Islet precursor cell (in vitro differentiated cells): ENCODE results near the gene CFAP46.

Source experiments
- DNase-seq: peaks from one replicate; pipeline ENCODE4 v3.0.0-alpha.2; 2018

CFAP46 gene

DNA sequence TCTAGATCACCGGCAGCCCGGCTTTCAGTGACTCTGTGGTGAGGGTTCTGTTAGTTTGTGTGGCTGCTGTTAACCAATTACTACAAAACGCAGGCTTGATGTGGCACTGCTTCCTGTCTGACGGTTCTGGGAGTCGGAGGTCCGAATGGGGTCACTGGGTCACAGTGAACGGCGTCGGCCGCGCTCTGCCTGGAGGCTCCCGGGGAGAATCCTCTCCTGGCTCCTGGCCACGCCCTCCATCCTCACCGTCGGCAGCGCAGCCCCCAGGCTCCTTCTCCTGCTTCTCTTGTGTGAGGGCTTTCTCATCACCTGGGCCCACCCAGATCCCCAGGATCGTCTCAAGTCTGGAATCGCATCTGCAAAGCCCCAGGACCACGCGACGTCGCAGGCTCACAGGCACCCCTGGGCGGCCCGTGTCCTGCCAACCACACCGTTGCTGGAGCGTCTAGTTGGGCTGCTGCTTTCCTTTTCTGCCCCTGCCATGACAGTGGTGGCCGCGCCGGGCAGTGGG lies 124.6 kb downstream of the CFAP46 start:
- DNase-seq, result no peak

DNA sequence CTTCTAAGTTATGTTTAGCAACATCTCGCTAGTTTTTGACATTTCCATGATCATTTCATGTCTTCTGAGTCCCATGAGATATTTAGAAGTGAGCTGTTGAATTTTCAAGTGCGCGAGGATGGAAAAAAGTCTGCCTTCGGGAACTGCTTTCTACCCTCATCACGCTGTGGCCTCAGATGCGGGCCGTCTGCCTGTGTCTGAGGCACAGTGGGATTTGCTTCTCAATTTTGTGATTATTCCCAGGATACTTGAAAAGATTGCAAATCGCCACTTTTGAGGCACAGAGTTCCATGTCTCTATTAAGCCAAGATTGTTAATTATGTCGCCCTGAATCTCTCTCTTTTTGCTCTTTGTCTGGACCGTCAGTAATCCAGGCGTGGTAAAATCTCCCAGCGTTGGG lies 125.7 kb downstream of the CFAP46 start:
- DNase-seq, result no peak

DNA sequence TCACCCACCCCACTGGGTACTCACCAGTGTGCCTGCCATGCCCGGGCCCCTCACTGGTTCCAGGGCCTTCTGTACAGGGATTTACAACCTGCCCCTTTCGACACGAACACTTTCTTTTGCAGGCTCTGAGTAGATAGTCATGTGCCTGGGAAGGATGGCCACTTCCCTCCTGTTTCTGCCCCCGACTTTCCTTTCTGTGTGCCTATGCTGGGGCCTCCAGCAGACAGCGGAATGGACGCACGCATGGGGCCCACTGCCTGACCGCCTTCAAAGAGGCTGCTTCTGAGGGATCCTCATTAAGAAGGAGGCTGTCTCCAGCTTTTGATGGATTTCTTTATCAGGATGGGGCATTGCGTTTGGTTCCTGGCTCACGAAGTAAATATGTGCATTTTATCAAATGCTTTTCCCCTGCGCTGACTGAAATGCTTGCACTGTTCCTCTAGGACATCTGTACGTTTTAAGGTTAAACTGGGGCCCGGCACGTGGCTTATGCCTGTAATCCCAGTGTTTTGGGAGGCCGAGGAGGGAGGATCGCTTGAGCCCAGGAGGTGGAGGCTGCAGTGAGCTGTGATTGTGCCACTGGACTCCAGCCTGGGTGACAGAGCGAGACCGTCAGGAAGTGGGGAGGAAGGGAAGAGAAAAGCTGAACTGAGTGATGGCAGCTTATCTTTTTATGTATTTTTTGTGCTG lies 127.1 kb downstream of the CFAP46 start:
- no peak for DNase-seq

DNA sequence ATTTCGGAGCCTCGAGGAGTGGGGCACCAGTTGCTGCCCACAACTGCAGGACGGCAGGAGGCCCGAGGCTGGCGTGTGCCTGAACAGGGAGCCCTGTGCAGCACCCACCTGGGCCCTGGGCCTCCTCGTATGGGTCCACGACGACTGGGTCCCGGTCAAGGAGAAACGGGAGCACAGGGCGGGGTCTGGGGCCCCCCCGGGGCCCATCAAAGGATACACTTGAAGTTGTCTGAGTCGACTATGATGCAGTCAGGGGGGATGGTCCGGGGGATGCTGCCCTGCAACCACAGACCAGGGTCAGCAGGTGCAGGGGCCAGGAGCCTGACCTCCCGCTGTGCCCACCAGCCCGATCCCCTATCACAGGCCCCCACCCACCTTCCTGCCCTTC lies 127.9 kb downstream of the CFAP46 start:
- DNase-seq, result no peak

- no peak for DNase-seq
These were observed 128.6 kb downstream of the CFAP46 start for GRCh38 chr10:132813560-132814468.

GRCh38 chr10:132813001-132813401 lies 129.4 kb downstream of the CFAP46 start:
- no peak for DNase-seq

DNA sequence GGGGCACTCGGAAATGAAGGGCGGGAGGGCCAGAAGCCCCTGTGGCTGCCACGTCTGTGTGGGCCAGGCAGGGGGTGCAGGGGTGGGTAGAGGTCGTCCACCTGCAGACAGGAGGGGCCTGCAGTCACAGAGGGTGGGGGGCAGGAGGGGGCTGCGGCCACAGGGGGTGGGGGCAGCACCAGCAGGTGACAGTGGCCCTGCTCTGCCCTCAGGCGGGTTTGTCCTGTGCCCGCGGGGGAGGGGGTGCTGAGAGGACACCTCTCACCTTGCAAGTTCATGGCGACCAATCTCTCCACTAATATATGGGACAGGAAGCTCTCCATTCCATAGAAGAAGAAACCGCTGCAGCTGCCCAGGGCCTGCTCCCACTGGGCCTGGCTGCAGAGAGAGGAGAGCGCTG lies 129.8 kb downstream of the CFAP46 start:
- no peak for DNase-seq

DNA sequence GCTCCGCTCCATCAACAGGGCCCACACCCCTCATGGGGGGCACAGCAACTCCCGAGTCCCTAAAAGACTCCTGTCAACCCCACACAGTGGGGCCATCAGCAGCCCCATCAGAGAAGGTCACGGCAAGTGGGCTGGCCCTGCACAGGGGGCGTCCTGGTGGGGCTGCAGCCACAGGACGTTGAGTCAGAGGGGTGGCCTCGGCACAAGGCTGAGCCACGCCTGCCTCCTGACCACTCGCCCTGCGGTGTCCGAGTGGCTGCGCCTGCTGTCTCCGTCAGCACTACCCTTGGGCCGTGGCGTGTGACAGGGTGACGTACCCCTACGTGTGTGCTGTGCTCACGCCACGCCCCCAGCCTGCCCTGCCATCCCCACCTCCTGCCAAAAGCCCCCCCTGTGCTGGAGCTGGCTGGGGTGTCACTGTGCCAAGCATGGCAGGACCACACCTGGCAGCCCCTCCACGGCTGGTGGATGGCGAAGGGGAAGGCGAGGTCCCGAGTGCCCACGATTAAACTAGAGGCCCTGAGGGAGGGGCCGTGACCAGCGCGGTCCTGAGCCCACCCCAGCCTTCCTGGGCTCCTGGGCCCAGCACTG lies 130.4 kb downstream of the CFAP46 start:
- DNase-seq, result no peak

- no peak for DNase-seq
These were observed 131.3 kb downstream of the CFAP46 start for GRCh38 chr10:132810807-132811700.

- no peak for DNase-seq
These were observed 132.1 kb downstream of the CFAP46 start for GRCh38 chr10:132810141-132810806.

DNA sequence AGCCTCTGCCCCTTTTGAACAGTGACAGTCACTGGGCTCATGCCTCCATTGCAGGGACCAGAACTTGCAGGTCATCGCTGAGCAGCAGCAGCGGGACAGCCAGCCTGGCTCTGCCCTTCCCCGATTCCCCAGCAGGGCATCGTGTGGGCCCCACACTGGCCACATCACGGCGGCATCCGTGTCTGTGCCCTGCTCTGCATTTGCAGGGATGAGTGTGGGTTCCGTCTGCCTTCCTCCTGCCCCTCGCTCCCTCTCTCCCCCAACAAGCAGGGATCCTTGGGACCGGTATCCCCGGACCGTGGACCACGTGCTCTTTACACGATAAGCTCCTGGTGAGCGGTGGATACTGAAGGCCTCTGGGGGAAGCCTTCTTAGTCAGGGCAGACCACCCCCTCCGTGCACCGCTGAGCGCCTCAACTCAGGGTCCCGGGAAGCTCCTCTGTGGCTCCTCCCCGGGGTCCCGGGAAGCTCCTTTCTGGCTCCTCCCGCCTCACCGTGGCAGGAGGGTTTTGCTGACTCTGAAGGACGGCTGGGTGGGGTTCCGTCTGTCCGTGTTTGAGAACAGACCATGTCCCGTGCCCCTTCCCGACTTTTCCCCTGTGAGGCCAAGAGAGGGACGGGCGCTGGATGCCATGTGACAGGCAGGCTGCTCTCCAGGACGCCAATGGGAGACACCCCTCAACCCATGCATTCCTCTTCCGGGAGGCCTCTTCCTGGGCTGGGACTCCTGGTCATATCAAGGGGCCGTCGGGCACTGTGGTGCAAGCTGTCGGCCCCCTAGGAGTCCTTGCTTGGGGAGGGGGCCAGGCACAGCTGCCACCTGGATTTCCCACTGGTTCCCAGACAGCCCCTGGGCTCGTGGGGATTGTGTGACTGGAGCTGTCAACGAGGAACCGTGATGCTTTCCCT lies 132.9 kb downstream of the CFAP46 start:
- DNase-seq, result no peak

DNA sequence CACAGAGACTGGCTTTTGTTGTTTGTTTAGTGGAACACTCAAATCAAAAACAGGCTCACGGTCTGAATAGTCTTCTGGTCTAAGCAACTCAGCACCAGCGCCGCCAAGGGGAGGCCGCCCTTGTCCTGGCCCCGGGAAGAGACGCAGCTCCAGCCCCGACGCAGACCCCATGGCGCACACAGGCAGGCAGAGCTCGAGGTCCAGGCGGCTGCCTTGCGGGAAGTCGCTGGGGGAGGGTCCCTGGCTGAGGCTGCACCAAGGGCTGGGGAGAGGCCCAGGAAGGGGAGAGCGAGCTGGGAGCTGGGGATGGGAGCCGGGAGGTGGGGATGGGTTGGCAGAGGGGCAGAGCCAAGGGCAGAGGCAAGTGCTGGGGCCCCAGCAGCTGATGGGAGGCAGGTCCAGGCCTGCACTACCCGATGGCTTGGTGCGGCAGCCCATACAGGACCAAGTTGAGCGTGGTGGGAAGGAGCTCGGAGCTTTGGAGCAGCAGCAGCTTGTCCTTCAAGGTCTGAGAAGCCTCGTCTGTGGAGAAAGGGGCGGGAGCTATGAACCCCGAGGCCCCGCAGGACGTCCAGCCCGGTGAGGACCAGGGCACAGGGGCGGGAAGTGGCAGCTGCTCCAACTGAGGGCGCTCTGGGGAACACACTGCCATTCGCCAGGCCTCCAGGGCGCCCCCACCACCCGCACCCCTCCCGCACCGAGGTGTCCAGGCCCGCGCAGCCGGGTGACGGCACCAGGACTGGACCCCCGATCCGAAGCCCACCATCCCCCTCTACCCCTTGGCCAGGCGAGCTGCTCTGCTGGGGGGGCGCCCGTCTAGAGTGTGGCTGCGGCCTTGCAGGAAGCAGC lies 133.8 kb downstream of the CFAP46 start:
- DNase-seq, result no peak

DNA sequence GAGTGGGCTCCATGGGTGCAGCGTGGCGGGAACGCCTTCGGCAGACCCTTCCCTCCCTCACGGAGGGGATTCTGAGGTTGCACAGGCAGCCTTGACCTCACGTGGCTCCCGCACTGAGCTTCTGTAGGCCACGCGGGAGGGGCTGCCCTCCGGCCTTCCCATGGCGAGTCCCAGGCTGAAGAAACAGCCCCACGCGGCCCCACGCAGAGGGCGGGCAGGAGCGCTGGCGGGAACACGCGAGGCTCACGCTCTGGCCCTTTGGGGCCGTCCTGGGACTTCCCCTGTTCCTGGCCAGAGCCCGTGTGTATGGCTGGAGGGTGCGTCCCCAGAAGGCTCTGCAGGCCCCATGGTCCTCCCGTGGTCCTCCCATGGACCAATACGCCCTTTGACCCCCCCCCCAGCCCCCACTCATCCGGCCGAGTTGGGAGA lies 134.7 kb downstream of the CFAP46 start:
- DNase-seq, result no peak

DNA sequence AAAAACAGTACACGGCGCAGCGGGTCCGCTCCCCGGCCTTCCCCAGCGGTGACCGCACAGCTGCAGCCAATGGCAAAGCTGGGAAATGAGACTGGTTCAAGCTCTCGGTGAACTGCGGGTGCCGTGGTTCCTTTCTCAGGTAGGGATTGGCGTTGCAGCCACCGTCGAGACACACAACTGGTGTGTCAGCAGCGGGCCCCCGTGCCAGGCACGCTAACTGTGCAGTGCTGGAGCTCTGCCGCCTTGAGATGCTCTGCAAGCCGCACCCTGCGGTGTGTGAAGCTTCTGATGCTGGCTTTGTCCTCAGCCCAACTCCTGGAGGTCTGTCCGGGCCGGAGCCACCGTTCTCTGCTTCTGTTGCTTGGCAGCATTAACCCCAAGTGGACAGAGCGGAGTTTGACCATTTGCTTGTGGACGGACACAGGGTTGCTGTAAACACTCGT lies 135.8 kb downstream of the CFAP46 start:
- DNase-seq, result no peak

DNA sequence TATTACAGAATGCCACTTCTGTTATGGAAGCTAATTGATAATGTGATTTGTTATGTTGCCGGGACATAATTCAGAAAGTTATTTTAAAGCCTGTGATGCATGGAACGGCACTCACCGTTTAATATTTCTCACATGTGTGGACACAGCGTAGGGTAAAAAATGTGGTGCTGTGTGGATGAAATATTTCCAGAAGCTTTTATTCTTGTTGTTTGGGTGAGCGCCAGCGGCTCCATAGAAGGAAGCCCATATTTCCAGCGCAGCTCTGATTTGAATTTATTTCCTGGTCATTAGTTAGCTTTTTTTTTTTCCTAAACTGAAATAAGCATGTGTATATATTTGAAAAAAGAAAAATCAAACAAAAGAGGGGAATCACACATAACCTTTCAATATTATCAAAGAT lies 136.3 kb downstream of the CFAP46 start:
- DNase-seq, result no peak

DNA sequence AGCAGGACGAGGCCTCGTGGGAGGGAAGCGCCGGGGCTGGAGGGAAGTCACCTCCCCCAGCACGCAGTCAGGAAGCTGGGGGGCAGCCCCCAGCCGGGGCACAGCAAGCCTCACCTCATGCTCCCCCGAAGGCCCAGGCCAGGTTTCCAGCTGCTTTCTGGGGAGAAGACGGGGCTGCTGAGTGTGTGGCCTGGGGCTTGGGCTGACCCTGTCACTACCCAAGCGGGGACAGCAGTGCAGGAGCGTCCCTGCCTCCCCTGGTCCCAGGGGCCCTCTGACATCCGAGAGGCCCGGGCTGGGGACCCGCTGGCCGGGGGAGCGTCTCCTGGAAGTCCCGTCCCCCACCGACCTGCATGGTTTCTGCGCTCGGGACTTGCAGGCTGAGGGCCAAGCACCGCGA lies 136.8 kb downstream of the CFAP46 start:
- DNase-seq, result no peak

DNA sequence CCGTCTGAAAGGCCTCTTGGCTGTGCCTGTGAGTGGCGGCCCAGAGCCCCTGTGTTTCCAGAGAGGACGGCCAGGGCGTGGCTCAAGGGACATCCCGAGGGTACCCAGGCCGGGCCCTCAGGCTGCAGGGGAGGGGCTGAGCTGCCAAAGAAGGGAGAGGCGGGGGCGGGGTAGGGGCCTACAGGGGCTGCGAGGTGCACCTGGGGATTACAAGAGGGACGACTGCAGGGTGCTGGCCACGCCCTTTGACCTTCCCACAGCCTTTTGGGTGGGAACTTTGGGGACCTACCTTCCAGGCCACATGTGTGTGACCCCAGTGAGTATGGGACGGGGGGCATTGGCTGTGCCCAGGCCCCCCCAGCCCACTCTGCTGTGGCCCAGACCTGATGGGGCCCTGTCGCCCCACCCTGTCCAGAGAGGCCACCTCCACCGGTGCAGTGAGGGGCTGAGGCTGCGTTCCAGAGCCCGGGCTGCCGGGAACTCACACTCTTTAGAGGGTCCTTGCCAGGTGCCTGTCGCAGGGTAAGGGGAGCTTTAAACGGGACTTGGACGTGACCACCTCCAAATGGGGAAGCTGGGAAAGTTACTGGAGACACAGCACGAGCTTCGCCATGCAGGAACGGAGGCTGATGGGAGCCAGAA lies 137.5 kb downstream of the CFAP46 start:
- DNase-seq, result no peak

- DNase-seq, result no peak
These were observed 138.1 kb downstream of the CFAP46 start for GRCh38 chr10:132804287-132804686.
